ENCODE data around the gene ALCAM.
"Not testable (repeated sequence)": the region's sequence is repeated elsewhere in the genome, so short reads cannot be mapped to it uniquely, and the experiment has no call there.

- TF ChIP-seq, protein P1, sequence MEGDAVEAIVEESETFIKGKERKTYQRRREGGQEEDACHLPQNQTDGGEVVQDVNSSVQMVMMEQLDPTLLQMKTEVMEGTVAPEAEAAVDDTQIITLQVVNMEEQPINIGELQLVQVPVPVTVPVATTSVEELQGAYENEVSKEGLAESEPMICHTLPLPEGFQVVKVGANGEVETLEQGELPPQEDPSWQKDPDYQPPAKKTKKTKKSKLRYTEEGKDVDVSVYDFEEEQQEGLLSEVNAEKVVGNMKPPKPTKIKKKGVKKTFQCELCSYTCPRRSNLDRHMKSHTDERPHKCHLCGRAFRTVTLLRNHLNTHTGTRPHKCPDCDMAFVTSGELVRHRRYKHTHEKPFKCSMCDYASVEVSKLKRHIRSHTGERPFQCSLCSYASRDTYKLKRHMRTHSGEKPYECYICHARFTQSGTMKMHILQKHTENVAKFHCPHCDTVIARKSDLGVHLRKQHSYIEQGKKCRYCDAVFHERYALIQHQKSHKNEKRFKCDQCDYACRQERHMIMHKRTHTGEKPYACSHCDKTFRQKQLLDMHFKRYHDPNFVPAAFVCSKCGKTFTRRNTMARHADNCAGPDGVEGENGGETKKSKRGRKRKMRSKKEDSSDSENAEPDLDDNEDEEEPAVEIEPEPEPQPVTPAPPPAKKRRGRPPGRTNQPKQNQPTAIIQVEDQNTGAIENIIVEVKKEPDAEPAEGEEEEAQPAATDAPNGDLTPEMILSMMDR (IDR thresholded peaks at IDR 0.05; ENCODE audit: poor library complexity, severe bottlenecking): not testable (repeated sequence)
- not testable (repeated sequence) for TF ChIP-seq POLR2AphosphoS5 (IDR thresholded peaks at IDR 0.05); EZH2 (IDR thresholded peaks at IDR 0.05; ENCODE audit: borderline replicate concordance, insufficient read depth, low read length, poor library complexity, severe bottlenecking); SMC3 (conservative IDR thresholded peaks at IDR 0.05; ENCODE audit: poor library complexity)
Measured at GRCh38 chr3:105392598-105392997, 25.9 kb downstream of the ALCAM start.

Measured in neural cell (in vitro differentiated cells).